ENCODE results near the gene EIF3I.

DNA sequence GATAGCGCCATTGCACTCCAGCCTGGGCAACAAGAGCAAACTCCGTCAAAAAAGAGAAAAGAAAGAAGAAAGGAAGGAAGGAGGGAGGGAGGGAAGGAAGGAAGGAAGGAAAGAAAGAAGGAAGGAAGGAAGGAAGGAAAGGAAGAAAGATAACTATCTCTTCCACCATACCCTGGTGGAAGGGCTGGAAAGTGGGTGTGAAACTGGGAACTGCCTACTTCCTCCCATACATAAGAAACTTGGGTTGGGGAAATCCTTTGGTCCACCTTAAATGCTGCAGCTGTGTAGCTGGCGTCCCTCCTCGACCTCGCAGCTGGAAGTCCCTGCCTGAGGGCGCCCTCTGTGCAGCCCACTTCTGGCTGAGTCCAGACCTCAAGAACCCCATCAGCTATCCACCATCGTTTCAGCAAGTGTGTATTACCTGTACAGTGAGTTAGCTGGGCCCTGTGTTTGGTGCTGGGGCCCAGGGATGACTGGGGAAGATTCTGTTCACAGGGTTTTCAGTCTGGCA is 20.2 kb downstream of the EIF3I start:
- TF ChIP-seq, protein P1, sequence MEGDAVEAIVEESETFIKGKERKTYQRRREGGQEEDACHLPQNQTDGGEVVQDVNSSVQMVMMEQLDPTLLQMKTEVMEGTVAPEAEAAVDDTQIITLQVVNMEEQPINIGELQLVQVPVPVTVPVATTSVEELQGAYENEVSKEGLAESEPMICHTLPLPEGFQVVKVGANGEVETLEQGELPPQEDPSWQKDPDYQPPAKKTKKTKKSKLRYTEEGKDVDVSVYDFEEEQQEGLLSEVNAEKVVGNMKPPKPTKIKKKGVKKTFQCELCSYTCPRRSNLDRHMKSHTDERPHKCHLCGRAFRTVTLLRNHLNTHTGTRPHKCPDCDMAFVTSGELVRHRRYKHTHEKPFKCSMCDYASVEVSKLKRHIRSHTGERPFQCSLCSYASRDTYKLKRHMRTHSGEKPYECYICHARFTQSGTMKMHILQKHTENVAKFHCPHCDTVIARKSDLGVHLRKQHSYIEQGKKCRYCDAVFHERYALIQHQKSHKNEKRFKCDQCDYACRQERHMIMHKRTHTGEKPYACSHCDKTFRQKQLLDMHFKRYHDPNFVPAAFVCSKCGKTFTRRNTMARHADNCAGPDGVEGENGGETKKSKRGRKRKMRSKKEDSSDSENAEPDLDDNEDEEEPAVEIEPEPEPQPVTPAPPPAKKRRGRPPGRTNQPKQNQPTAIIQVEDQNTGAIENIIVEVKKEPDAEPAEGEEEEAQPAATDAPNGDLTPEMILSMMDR (IDR thresholded peaks at IDR 0.05): no peak
- TF ChIP-seq EZH2phosphoT487 (IDR thresholded peaks at IDR 0.05; ENCODE audit: borderline replicate concordance, low read depth) (no peak), RFX5 (IDR thresholded peaks at IDR 0.05; ENCODE audit: low read length) (no peak), RAD21 (IDR thresholded peaks at IDR 0.05; ENCODE audit: low read length) (no peak), MXI1 (IDR thresholded peaks at IDR 0.05; ENCODE audit: low read depth, low read length) (no peak), EP300 (IDR thresholded peaks at IDR 0.05; ENCODE audit: borderline replicate concordance in 1 of 2, low read depth in 1 of 2, low read length in 1 of 2) (no peak), RCOR1 (IDR thresholded peaks at IDR 0.05; ENCODE audit: low read length) (no peak), SIN3A (IDR thresholded peaks at IDR 0.05; ENCODE audit: borderline replicate concordance, low read depth, low read length) (no peak), USF2 (IDR thresholded peaks at IDR 0.05; ENCODE audit: borderline replicate concordance, low read depth, low read length) (no peak), GABPA (IDR thresholded peaks at IDR 0.05; ENCODE audit: low read depth) (no peak)
- TF ChIP-seq, protein P2, sequence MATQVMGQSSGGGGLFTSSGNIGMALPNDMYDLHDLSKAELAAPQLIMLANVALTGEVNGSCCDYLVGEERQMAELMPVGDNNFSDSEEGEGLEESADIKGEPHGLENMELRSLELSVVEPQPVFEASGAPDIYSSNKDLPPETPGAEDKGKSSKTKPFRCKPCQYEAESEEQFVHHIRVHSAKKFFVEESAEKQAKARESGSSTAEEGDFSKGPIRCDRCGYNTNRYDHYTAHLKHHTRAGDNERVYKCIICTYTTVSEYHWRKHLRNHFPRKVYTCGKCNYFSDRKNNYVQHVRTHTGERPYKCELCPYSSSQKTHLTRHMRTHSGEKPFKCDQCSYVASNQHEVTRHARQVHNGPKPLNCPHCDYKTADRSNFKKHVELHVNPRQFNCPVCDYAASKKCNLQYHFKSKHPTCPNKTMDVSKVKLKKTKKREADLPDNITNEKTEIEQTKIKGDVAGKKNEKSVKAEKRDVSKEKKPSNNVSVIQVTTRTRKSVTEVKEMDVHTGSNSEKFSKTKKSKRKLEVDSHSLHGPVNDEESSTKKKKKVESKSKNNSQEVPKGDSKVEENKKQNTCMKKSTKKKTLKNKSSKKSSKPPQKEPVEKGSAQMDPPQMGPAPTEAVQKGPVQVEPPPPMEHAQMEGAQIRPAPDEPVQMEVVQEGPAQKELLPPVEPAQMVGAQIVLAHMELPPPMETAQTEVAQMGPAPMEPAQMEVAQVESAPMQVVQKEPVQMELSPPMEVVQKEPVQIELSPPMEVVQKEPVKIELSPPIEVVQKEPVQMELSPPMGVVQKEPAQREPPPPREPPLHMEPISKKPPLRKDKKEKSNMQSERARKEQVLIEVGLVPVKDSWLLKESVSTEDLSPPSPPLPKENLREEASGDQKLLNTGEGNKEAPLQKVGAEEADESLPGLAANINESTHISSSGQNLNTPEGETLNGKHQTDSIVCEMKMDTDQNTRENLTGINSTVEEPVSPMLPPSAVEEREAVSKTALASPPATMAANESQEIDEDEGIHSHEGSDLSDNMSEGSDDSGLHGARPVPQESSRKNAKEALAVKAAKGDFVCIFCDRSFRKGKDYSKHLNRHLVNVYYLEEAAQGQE (IDR thresholded peaks at IDR 0.05; ENCODE audit: low read depth, low read length): no peak

Measured in SK-N-SH (cell line).